Mucosa of descending colon (tissue), 3 donors: ENCODE measurements around the gene CTNNA3. TPM values are rescaled to one million over a fixed set of nuclear protein-coding genes. Genes with fewer than 3 reads are reported as not detected.

Experiments
- ATAC-seq: fragments of 200-7000 bp; cut with Tn5 transposase; one replicate; pipeline ENCODE4 v1.9.1; 2020; ENCODE audit warnings: mild to moderate bottlenecking, moderate library complexity
- DNase-seq, 3 donors: peaks; one replicate each; pipeline ENCODE4 v3.0.0-alpha.2; 2020
- H3K36me3 ChIP-seq: fragments of 200-600 bp; one replicate; pipeline ENCODE4 v1.8.0; 2021; ENCODE audit warnings: low read depth, mild to moderate bottlenecking
- H3K4me1 ChIP-seq: fragments of 200-600 bp; one replicate; pipeline ENCODE4 v1.8.0; 2021; ENCODE audit warnings: low read depth, mild to moderate bottlenecking
- H3K4me3 ChIP-seq: fragments of 200-600 bp; one replicate; pipeline ENCODE4 v1.8.0; 2021; ENCODE audit warnings: mild to moderate bottlenecking
- H3K9me3 ChIP-seq: fragments of 200-600 bp; one replicate; pipeline ENCODE4 v1.8.0; 2021; ENCODE audit warnings: mild to moderate bottlenecking
- intact Hi-C, 2 donors: fragments of 100-400 bp; cut with DNase I in 1 of 2; cut with micrococcal nuclease in 1 of 2; formaldehyde crosslinking; loops; one replicate each; pipeline versions ENCODE4 v1.11.0 to v1.11.1; 2022; cut with DNase I, micrococcal nuclease
- total RNA-seq, 3 donors: library from RNA; stranded (reverse); fragmentation: NEBNext Ultra II Directional in 2 of 3; extraction: Animal tissue kit (Norgen Biotek cat#: 25700) in 2 of 3; gene quantifications; one replicate each; pipeline versions ENCODE4 v1.2.1 to v1.2.4, GENCODE V29; 2021 to 2023
- TF ChIP-seq, protein P1 (sequence below): fragments of 200-600 bp; IDR thresholded peaks from one replicate; pipeline ENCODE4 v1.8.0; 2022; ENCODE audit warnings: antibody characterized with exemption, mild to moderate bottlenecking
- donor health status: DM: no; HTN: no; CAD: no; lungs with moderate emphysema.
- donor health status: DM: no; HTN: no; CAD: no.
- donor health status: DM: no; HTN: yes; CAD: no.

Gene CTNNA3
- total RNA-seq, 3 donors from 2014 or later = 0.52 to 7.5 (median 0.70) TPM

- intact Hi-C loops = no loop called here
- DNase-seq (no peak), ATAC-seq (no peak)
- no peaks in the 10 kb centered on the region for H3K4me1 ChIP-seq
- TF ChIP-seq, protein P1, sequence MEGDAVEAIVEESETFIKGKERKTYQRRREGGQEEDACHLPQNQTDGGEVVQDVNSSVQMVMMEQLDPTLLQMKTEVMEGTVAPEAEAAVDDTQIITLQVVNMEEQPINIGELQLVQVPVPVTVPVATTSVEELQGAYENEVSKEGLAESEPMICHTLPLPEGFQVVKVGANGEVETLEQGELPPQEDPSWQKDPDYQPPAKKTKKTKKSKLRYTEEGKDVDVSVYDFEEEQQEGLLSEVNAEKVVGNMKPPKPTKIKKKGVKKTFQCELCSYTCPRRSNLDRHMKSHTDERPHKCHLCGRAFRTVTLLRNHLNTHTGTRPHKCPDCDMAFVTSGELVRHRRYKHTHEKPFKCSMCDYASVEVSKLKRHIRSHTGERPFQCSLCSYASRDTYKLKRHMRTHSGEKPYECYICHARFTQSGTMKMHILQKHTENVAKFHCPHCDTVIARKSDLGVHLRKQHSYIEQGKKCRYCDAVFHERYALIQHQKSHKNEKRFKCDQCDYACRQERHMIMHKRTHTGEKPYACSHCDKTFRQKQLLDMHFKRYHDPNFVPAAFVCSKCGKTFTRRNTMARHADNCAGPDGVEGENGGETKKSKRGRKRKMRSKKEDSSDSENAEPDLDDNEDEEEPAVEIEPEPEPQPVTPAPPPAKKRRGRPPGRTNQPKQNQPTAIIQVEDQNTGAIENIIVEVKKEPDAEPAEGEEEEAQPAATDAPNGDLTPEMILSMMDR = no peak
- H3K9me3 ChIP-seq = no peaks in the 10 kb centered on the region
- H3K4me3 ChIP-seq = no peak overlapping the region
- no peaks in the 10 kb centered on the region for H3K36me3 ChIP-seq
These were observed 176.6 kb downstream of the CTNNA3 start for GRCh38 chr10:67519434-67519833.

DNA sequence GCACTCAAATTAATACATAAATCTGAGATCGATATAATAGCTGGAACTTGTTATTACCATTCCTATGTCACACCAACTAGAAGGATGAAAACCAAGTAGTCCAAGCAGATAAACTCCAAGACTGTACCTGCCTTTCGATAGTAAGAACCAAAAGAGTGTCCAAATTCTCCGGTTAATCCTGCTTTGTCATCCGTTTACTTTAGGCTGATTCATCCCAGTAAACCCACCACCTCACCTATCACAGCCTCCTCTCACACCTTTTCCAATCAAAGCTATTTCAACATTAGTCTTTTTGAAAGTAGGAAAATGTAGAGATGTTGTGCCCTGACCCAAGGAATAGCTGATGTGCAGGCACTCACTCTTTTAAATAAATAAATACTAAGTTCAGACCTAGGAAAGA lies 177.2 kb downstream of the CTNNA3 start:
- H3K4me1 ChIP-seq = no peaks in the 10 kb centered on the region
- TF ChIP-seq, protein P1 = no peak
- H3K4me3 ChIP-seq = no peak overlapping the region
- no peak for ATAC-seq
- intact Hi-C loops = no loop called here
- no peak for DNase-seq
- no peaks in the 10 kb centered on the region for H3K36me3 ChIP-seq
- H3K9me3 ChIP-seq = no peaks in the 10 kb centered on the region

- no peaks in the 10 kb centered on the region for H3K9me3 ChIP-seq
- ATAC-seq = no peak
- no peaks in the 10 kb centered on the region for H3K36me3 ChIP-seq
- no peaks in the 10 kb centered on the region for H3K4me1 ChIP-seq
- intact Hi-C loops = no loop called here
- TF ChIP-seq, protein P1 = no peak
- DNase-seq = no peak
- no peak overlapping the region for H3K4me3 ChIP-seq
These were observed 178.0 kb downstream of the CTNNA3 start for GRCh38 chr10:67518043-67518442.

DNA sequence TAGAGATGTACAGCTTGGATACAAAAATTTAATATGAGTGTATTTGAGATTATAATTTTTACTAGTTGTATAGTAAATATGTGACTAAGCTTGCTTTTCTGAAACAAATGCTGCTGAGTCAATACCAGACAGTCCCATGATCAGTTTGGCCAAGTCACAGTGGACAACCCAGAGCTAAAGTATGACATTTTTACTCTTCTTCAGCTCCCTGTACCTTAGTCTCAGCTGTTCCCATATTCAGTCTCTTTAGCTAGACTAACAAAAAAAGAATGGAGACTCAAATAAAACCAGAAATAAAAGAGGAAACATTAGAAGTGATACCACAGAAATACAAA lies 189.3 kb downstream of the CTNNA3 start:
- TF ChIP-seq, protein P1 = no peak
- ATAC-seq (no peak), DNase-seq (no peak)
- intact Hi-C loops = no loop called here
- Histone ChIP-seq H3K36me3 (no peaks in the 10 kb centered on the region), H3K4me1 (no peaks in the 10 kb centered on the region), H3K9me3 (no peaks in the 10 kb centered on the region), H3K4me3 (no peak overlapping the region)

GRCh38 chr10:67506083-67506756 lies 189.8 kb downstream of the CTNNA3 start:
- DNase-seq (no peak), ATAC-seq (no peak)
- TF ChIP-seq, protein P1 = no peak
- Histone ChIP-seq H3K36me3 (no peaks in the 10 kb centered on the region), H3K4me1 (no peaks in the 10 kb centered on the region), H3K4me3 (no peak overlapping the region), H3K9me3 (no peaks in the 10 kb centered on the region)
- intact Hi-C loops = no loop called here
